WERI-Rb-1 (cell line): ENCODE results near the gene NPTXR.

Experiments
- DNase-seq: peaks from one replicate; pipeline ENCODE4 v3.0.0-alpha.2; 2020
- H3K27ac ChIP-seq: fragments of 250-450 bp; sonication (Bioruptor Pico); 2 replicates; pipeline ENCODE4 v1.5.1; 2020; ENCODE audit warnings: mild to moderate bottlenecking, moderate library complexity
- H3K27me3 ChIP-seq: fragments of 250-450 bp; sonication (Bioruptor Pico); 2 replicates; pipeline ENCODE4 v1.5.1; 2021; ENCODE audit warnings: mild to moderate bottlenecking, low read depth, moderate library complexity; ENCODE audit not compliant: insufficient read depth, severe bottlenecking
- H3K36me3 ChIP-seq: fragments of 250-450 bp; sonication (Bioruptor Pico); 2 replicates; pipeline ENCODE4 v1.5.1; 2020; ENCODE audit warnings: mild to moderate bottlenecking, moderate library complexity
- H3K4me3 ChIP-seq: 2 replicates; pipeline ENCODE4 v1.5.1; 2011; ENCODE audit warnings: low read depth, mild to moderate bottlenecking, control low read depth, low read length
- H3K9me3 ChIP-seq: fragments of 250-450 bp; sonication (Bioruptor Pico); 2 replicates; pipeline ENCODE4 v1.5.1; 2021; ENCODE audit warnings: mild to moderate bottlenecking, moderate library complexity; ENCODE audit not compliant: severe bottlenecking
- CTCF ChIP-seq: IDR thresholded peaks from 2 replicates; pipeline ENCODE4 v1.5.1; 2011; ENCODE audit warnings: low read depth, mild to moderate bottlenecking, control low read depth, inconsistent platforms, low read length

The NPTXR gene

GRCh38 chr22:38777087-38777671, 66.6 kb downstream of the NPTXR start:
- Histone ChIP-seq H3K27me3 (no peaks in the 10 kb centered on the region), H3K9me3 (no peaks in the 10 kb centered on the region), H3K4me3 (no peak overlapping the region), H3K27ac (no peak overlapping the region), H3K36me3 (no peaks in the 10 kb centered on the region)
- no peak for TF ChIP-seq CTCF
- DNase-seq, result no peak

GRCh38 chr22:38776086-38776485, 67.7 kb downstream of the NPTXR start:
- Histone ChIP-seq H3K27me3 (no peaks in the 10 kb centered on the region), H3K36me3 (no peaks in the 10 kb centered on the region), H3K27ac (no peak overlapping the region), H3K9me3 (no peaks in the 10 kb centered on the region), H3K4me3 (no peak overlapping the region)
- no peak for DNase-seq
- TF ChIP-seq CTCF, result no peak

- no peaks in the 10 kb centered on the region for H3K27me3 ChIP-seq
- no peaks in the 10 kb centered on the region for H3K9me3 ChIP-seq
- no peaks in the 10 kb centered on the region for H3K36me3 ChIP-seq
- no peak for TF ChIP-seq CTCF
- peak; percentile 40 for DNase-seq
- H3K4me3 ChIP-seq, result no peak overlapping the region
- peak overlapping the region; percentile 43; the same call in 1 of the 2 replicates for H3K27ac ChIP-seq
These were observed 68.2 kb downstream of the NPTXR start for GRCh38 chr22:38775656-38776055.

- H3K4me3 ChIP-seq, result no peak overlapping the region
- no peaks in the 10 kb centered on the region for H3K9me3 ChIP-seq
- no peak for DNase-seq
- H3K36me3 ChIP-seq, result no peaks in the 10 kb centered on the region
- H3K27ac ChIP-seq, result no peak overlapping the region
- H3K27me3 ChIP-seq, result no peaks in the 10 kb centered on the region
- no peak for TF ChIP-seq CTCF
These were observed 69.2 kb downstream of the NPTXR start for GRCh38 chr22:38774496-38775166.

- DNase-seq, result no peak
These were observed 70.4 kb downstream of the NPTXR start for GRCh38 chr22:38773363-38773946.

More at GRCh38 chr22:38773363-38773946, 70.4 kb downstream of the NPTXR start:
- H3K36me3 ChIP-seq, result no peaks in the 10 kb centered on the region
- no peaks in the 10 kb centered on the region for H3K27me3 ChIP-seq
- TF ChIP-seq CTCF, result no peak
- H3K4me3 ChIP-seq, result no peak overlapping the region
- no peaks in the 10 kb centered on the region for H3K9me3 ChIP-seq
- no peak overlapping the region for H3K27ac ChIP-seq
